GM23248 (cell line): ENCODE results near the gene CAMK4.

Experiments used
- EZH2 ChIP-seq: fragments of 200-600 bp; sonication (generic); IDR thresholded peaks from 2 replicates; pipeline ENCODE4 v1.6.1; 2018; ENCODE audit warnings: antibody characterized with exemption, mild to moderate bottlenecking; ENCODE audit not compliant: insufficient read depth, poor library complexity, severe bottlenecking
- EZH2phosphoT487 ChIP-seq: fragments of 200-600 bp; sonication (generic); IDR thresholded peaks from 2 replicates; pipeline ENCODE4 v1.6.1; 2018; ENCODE audit warnings: antibody characterized with exemption, moderate library complexity, mild to moderate bottlenecking, low read depth; ENCODE audit not compliant: insufficient read depth

DNA sequence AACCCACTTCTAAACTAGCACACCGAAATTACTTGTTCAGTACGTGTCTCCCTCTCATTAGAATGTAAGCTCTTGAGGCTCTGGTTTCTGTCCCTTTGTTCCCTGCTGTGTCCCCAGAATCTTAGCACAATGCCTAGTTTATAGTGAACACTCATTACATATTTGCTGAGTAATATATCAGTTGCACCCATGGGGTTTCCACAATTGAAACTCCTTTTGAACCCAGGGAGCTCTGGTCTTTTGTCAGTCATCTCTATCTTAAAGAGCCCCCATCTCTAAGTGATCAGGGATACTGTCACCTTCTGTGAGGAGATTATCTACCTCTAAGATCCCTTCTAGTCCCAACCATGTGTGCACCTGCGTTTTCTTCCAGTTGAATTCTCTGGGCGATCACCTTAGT, 12.8 kb downstream of the CAMK4 start:
- TF ChIP-seq EZH2 = no peak
- no peak for TF ChIP-seq EZH2phosphoT487
